Natural killer cell (primary cell): ENCODE measurements around the gene PRDM16. TPM values are rescaled to one million over a fixed set of nuclear protein-coding genes. Genes with fewer than 3 reads are reported as not detected.

Experiments used
- ATAC-seq, 3 donors: fragments of 150-1000 bp in 2 of 3; fragments of 200-7000 bp in 1 of 3; cut with Tn5 transposase; 1 replicate in 1 of 3; 2 replicates in 2 of 3; pipeline ENCODE4 v1.10.0; 2021; ENCODE audit warnings: mild to moderate bottlenecking in 2 of 3, moderate library complexity in 2 of 3
- DNase-seq, 2 donors: peaks; one replicate each; pipeline versions ENCODE4 v3.0.0 to v3.0.0-alpha.2; 2013 to 2021; ENCODE audit warnings: mixed read lengths in 1 of 2
- H3K27ac ChIP-seq: one replicate; pipeline ENCODE4 v1.5.1; 2013; ENCODE audit warnings: mild to moderate bottlenecking, low read length
- H3K27me3 ChIP-seq: one replicate; pipeline ENCODE4 v1.6.1; 2013; ENCODE audit warnings: low read length; ENCODE audit not compliant: control insufficient read depth, insufficient read depth
- H3K36me3 ChIP-seq: one replicate; pipeline ENCODE4 v1.6.1; 2013; ENCODE audit warnings: low read length; ENCODE audit not compliant: control insufficient read depth, insufficient read depth
- H3K4me1 ChIP-seq: one replicate; pipeline ENCODE4 v1.6.1; 2013; ENCODE audit warnings: low read length; ENCODE audit not compliant: control insufficient read depth, insufficient read depth
- H3K4me3 ChIP-seq: one replicate; pipeline ENCODE4 v1.5.1; 2013; ENCODE audit warnings: low read length
- H3K9me3 ChIP-seq: one replicate; pipeline ENCODE4 v1.6.1; 2013; ENCODE audit warnings: low read length; ENCODE audit not compliant: control insufficient read depth, insufficient read depth
- H3K27ac Mint-ChIP-seq, 2 donors: one replicate each; pipeline ENCODE4 v1.8.0; 2022; ENCODE audit warnings: mild to moderate bottlenecking in 2 of 2, mixed read lengths in 2 of 2, moderate library complexity in 1 of 2
- H3K27me3 Mint-ChIP-seq, 2 donors: one replicate each; pipeline ENCODE4 v1.8.0; 2022; ENCODE audit warnings: low read depth in 2 of 2, mixed read lengths in 2 of 2
- H3K36me3 Mint-ChIP-seq: one replicate; pipeline ENCODE4 v1.8.0; 2022; ENCODE audit warnings: mixed read lengths
- H3K4me1 Mint-ChIP-seq, 2 donors: one replicate each; pipeline ENCODE4 v1.8.0; 2022; ENCODE audit warnings: mixed read lengths in 2 of 2
- H3K4me3 Mint-ChIP-seq: one replicate; pipeline ENCODE4 v1.8.0; 2022; ENCODE audit warnings: mild to moderate bottlenecking, moderate library complexity, mixed read lengths
- H3K9me3 Mint-ChIP-seq, 2 donors: one replicate each; pipeline ENCODE4 v1.8.0; 2022; ENCODE audit warnings: mixed read lengths in 2 of 2
- WGBS: methylation state at CpG from one replicate; pipeline ENCODE4 v1.1.7; 2013; ENCODE audit warnings: missing lambda C conversion rate; ENCODE audit not compliant: insufficient coverage; 5-methylcytosine and 5-hydroxymethylcytosine counted together
- intact Hi-C: fragments of 100-400 bp; cut with micrococcal nuclease; formaldehyde crosslinking; loops from one replicate; pipeline ENCODE4 v1.14.2; 2022
- total RNA-seq, 4 donors: library from RNA; stranded (reverse); fragments of 120-200 nt in 1 of 4; gene quantifications; one replicate each; pipeline versions ENCODE4 v1.2.3 to v1.2.4, GENCODE V29; 2013 to 2022
- TF ChIP-seq, protein P1 (sequence below): fragments of 200-600 bp; IDR thresholded peaks from one replicate; pipeline ENCODE4 v1.8.0; 2022; ENCODE audit warnings: antibody characterized with exemption

Gene PRDM16
- total RNA-seq, 3 donors from 2014 or later (not counting 1 experiment from before 2014, with no cell fraction given) = 0.25 to 0.64 TPM; not detected in 1

- Histone ChIP-seq H3K27ac (no peak overlapping the region), H3K4me1 (no peaks in the 10 kb centered on the region), H3K9me3 (no peaks in the 10 kb centered on the region), H3K36me3 (no peaks in the 10 kb centered on the region), H3K27me3 (no peaks in the 10 kb centered on the region), H3K4me3 (no peak overlapping the region)
- Mint-ChIP-seq H3K36me3 (no peaks in the 10 kb centered on the region), H3K4me1 (no peaks in the 10 kb centered on the region), H3K27me3 (no peaks in the 10 kb centered on the region), H3K27ac (no peak overlapping the region), H3K9me3 (no peaks in the 10 kb centered on the region), H3K4me3 (no peak overlapping the region)
- ATAC-seq (no peak), DNase-seq (no peak)
- intact Hi-C loops = no loop called here
- TF ChIP-seq, protein P1, sequence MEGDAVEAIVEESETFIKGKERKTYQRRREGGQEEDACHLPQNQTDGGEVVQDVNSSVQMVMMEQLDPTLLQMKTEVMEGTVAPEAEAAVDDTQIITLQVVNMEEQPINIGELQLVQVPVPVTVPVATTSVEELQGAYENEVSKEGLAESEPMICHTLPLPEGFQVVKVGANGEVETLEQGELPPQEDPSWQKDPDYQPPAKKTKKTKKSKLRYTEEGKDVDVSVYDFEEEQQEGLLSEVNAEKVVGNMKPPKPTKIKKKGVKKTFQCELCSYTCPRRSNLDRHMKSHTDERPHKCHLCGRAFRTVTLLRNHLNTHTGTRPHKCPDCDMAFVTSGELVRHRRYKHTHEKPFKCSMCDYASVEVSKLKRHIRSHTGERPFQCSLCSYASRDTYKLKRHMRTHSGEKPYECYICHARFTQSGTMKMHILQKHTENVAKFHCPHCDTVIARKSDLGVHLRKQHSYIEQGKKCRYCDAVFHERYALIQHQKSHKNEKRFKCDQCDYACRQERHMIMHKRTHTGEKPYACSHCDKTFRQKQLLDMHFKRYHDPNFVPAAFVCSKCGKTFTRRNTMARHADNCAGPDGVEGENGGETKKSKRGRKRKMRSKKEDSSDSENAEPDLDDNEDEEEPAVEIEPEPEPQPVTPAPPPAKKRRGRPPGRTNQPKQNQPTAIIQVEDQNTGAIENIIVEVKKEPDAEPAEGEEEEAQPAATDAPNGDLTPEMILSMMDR = no peak
- 86% methylated on average over 22 of the region's 22 CpGs for WGBS
Measured at GRCh38 chr1:3470650-3471355, 401.8 kb downstream of the PRDM16 start.

DNA sequence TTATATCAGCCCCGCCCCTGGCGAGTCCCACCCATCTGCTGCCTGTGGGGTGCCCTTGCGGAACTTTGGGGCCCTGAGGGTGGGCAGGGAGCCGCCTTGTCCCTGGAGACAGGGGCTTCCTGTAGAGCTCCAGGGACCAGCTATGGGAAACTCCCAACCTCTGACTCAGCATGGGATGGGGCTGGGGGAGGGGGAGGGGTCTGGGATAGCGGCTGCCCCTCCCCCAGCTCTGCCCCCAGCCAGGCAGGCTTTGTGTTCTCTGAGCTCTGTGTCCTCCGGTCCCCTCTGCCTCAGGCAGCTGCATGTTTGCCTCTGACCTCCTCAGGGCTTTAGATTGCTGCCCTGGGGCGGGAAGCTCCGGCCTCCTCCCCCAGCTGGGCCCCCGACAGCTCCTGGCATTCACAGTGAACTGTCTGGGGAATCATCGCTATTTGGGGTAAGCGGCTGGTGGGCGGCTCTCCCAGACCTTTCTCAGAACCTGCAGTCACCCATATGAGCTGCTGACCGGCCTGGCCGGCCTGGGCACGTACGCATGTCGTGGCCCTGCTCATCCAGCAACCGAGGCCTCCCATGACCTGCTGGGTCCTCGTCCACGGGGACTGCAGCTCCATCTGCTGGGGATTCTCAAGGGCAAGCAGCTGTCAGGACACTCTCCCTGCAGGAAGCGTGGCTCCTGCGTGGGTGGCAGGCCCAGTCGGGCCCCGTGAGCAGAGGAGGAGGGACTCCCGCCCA is 402.5 kb downstream of the PRDM16 start:
- no peaks in the 10 kb centered on the region for H3K36me3 ChIP-seq
- ATAC-seq (no peak), DNase-seq (no peak)
- no peaks in the 10 kb centered on the region for H3K4me1 Mint-ChIP-seq
- H3K27me3 ChIP-seq = no peaks in the 10 kb centered on the region
- no peak overlapping the region for H3K4me3 Mint-ChIP-seq
- intact Hi-C loops = no loop called here
- H3K27ac Mint-ChIP-seq = no peak overlapping the region
- WGBS = 75% methylated on average over 25 of the region's 25 CpGs
- no peaks in the 10 kb centered on the region for H3K36me3 Mint-ChIP-seq
- H3K4me1 ChIP-seq = no peaks in the 10 kb centered on the region
- no peak overlapping the region for H3K27ac ChIP-seq
- H3K4me3 ChIP-seq = no peak overlapping the region
- no peaks in the 10 kb centered on the region for H3K27me3 Mint-ChIP-seq
- H3K9me3 ChIP-seq = no peaks in the 10 kb centered on the region
- no peaks in the 10 kb centered on the region for H3K9me3 Mint-ChIP-seq
- TF ChIP-seq, protein P1 = no peak

GRCh38 chr1:3472088-3472850 is 403.3 kb downstream of the PRDM16 start:
- Histone ChIP-seq H3K27ac (no peak overlapping the region), H3K9me3 (no peaks in the 10 kb centered on the region), H3K27me3 (no peaks in the 10 kb centered on the region), H3K4me1 (no peaks in the 10 kb centered on the region), H3K4me3 (no peak overlapping the region), H3K36me3 (no peaks in the 10 kb centered on the region)
- Mint-ChIP-seq H3K4me1 (no peaks in the 10 kb centered on the region), H3K36me3 (no peaks in the 10 kb centered on the region), H3K9me3 (no peaks in the 10 kb centered on the region), H3K4me3 (no peak overlapping the region), H3K27ac (no peak overlapping the region), H3K27me3 (no peaks in the 10 kb centered on the region)
- DNase-seq (no peak), ATAC-seq (no peak)
- intact Hi-C loops = no loop called here
- TF ChIP-seq, protein P1 = no peak
- 88% methylated on average over 25 of the region's 25 CpGs for WGBS
